ENCODE data around the gene SEMA4D. TPM values are rescaled to one million over a fixed set of nuclear protein-coding genes. Genes with fewer than 3 reads are reported as not detected.

SEMA4D gene
- total RNA-seq, 4 donors from 2014 or later: 37.3 to 50.1 (median 42.6) TPM

DNA sequence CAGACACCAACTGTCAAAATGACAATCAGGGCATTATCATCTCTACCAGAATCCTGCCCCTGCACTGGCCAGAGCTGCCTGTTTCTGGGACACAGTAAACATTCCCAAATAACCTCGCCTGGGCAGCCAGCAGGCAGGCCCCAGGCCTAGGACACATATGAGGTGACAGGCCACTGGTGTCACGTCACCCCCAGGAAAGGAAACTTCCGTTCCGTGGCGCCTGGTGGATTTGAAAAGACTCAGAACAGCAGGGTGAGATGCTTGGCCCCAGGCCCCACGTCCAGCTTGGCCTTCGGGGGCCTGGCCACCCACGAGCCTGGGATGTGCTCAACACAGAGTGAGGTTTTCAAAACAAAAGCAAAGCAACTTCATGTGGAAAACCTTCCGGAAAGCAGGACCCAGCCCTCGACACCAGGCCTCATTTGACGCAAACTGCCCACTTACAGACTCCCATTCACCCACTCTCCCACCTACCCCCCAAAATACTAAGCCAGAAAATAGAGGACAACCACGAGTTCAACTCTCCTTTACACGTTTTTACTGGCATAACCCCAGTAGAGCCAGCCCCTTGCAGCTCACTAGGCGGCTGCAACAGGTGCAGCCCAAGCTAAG lies 1.2 kb downstream of the SEMA4D start:
- 37% methylated on average over 9 of the region's 14 CpGs for WGBS
- no peaks in the 10 kb centered on the region for H3K27me3 ChIP-seq
- no peaks in the 10 kb centered on the region for H3K9me3 ChIP-seq
- peaks cover 36% of the 10 kb centered on the region for H3K4me1 ChIP-seq
- no peak for TF ChIP-seq POLR2A (IDR thresholded peaks at IDR 0.05)
- TF ChIP-seq EP300 (IDR thresholded peaks at IDR 0.05): no peak
- TF ChIP-seq CTCF (IDR thresholded peaks at IDR 0.05): no peak
- TF ChIP-seq POLR2AphosphoS5 (IDR thresholded peaks at IDR 0.05): no peak
- DNase-seq (ENCODE audit: low spot score in 2 of 2): no peak
- H3K36me3 ChIP-seq: no peaks in the 10 kb centered on the region
- H3K27ac ChIP-seq: peak overlapping the region; percentile 24
- peak overlapping the region; percentile 70 for H3K4me3 ChIP-seq

GRCh38 chr9:89495824-89496560 lies 1.9 kb downstream of the SEMA4D start:
- Histone ChIP-seq H3K36me3 (no peaks in the 10 kb centered on the region), H3K9me3 (no peaks in the 10 kb centered on the region), H3K4me3 (peak overlapping the region; percentile 70), H3K27ac (no peak overlapping the region), H3K4me1 (peaks cover 36% of the 10 kb centered on the region), H3K27me3 (no peaks in the 10 kb centered on the region)
- TF ChIP-seq EP300 (IDR thresholded peaks at IDR 0.05) (no peak), POLR2A (IDR thresholded peaks at IDR 0.05) (no peak), CTCF (IDR thresholded peaks at IDR 0.05) (no peak), POLR2AphosphoS5 (IDR thresholded peaks at IDR 0.05) (no peak)
- DNase-seq (ENCODE audit: low spot score in 2 of 2): no peak
- WGBS: 83% methylated on average over 7 of the region's 12 CpGs

DNA sequence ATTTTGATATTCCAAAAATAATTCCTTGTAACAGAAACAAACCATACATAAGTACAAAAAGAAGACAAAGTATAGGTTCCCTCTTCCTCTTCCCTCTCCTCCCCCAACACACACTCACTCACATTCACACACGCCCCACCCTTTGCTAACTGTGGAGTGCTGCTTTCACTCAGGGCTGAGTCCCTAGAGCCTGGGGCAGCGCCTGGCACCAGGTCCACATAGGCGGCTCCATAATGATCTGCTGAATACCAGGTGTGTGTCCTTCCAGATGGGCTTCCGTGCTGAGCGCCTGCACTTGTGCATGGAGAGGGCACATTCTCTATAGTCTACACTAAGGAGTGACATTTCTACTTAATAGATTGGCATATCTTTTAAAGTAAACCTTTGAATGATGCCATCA lies 3.7 kb downstream of the SEMA4D start:
- no peak for DNase-seq (ENCODE audit: low spot score in 2 of 2)

DNA sequence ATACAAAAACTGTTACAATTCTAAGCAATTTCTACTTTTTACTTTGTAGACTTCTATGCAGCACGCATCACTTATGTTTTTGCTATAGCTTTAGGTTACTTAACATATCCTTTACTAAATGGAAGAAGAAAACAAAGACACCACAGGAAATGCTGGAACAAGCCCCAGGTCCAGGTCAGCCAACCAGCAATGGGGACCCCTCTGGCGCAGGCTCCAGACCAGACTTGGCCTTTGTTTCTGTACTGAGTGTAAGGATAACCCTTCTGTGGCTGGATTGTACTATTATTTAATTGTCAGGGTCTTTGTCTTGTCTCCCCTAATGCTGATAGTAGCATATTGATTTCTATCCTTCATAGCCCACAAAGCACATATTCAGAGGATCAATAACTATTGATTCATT lies 4.2 kb downstream of the SEMA4D start:
- peaks cover 28% of the 10 kb centered on the region for H3K4me1 ChIP-seq
- no peaks in the 10 kb centered on the region for H3K36me3 ChIP-seq

More for the DNA sequence above, 3.7 kb downstream of the SEMA4D start:
- Histone ChIP-seq H3K4me3 (no peak overlapping the region), H3K9me3 (no peaks in the 10 kb centered on the region), H3K36me3 (no peaks in the 10 kb centered on the region), H3K27me3 (no peaks in the 10 kb centered on the region), H3K4me1 (peaks cover 33% of the 10 kb centered on the region), H3K27ac (no peak overlapping the region)
- no peak for TF ChIP-seq EP300 (IDR thresholded peaks at IDR 0.05)
- no peak for TF ChIP-seq CTCF (IDR thresholded peaks at IDR 0.05)
- no peak for TF ChIP-seq POLR2A (IDR thresholded peaks at IDR 0.05)
- no peak for TF ChIP-seq POLR2AphosphoS5 (IDR thresholded peaks at IDR 0.05)
- WGBS: 66% methylated on average over 5 of the region's 5 CpGs

More for the DNA sequence above, 4.2 kb downstream of the SEMA4D start:
- no peak for DNase-seq (ENCODE audit: low spot score in 2 of 2)
- no peak overlapping the region for H3K27ac ChIP-seq
- no peaks in the 10 kb centered on the region for H3K9me3 ChIP-seq
- H3K27me3 ChIP-seq: no peaks in the 10 kb centered on the region
- WGBS: 86% methylated on average over 2 of the region's 2 CpGs
- no peak for TF ChIP-seq CTCF (IDR thresholded peaks at IDR 0.05)
- no peak for TF ChIP-seq EP300 (IDR thresholded peaks at IDR 0.05)
- no peak for TF ChIP-seq POLR2A (IDR thresholded peaks at IDR 0.05)
- TF ChIP-seq POLR2AphosphoS5 (IDR thresholded peaks at IDR 0.05): no peak
- no peak overlapping the region for H3K4me3 ChIP-seq
